ENCODE measurements around the gene ERMP1. TPM values are rescaled to one million over a fixed set of nuclear protein-coding genes. Genes with fewer than 3 reads are reported as not detected.

Gene ERMP1
- total and polyA plus RNA-seq, 10 of the 15 experiments (the other 5 are each of a cell fraction or from before 2014, with no cell fraction given), result 2.4 to 42.1 (median 8.1) TPM

- Histone ChIP-seq H3K27ac (ENCODE audit: control insufficient read depth, insufficient read depth) (no peak overlapping the region), H3K27me3 (replicated peaks in 1 of 2; ENCODE audit: control insufficient read depth in 2 of 2, insufficient read depth in 2 of 2, low read length in 1 of 2) (no peaks in the 10 kb centered on the region), H3K36me3 (ENCODE audit: control insufficient read depth in 2 of 2, insufficient read depth in 2 of 2, low read length in 1 of 2) (no peaks in the 10 kb centered on the region), H3K4me2 (ENCODE audit: control insufficient read depth, insufficient read depth) (no peak overlapping the region), H2AFZ (ENCODE audit: control insufficient read depth, low read depth, low read length) (no peak overlapping the region), H3K4me1 (ENCODE audit: control insufficient read depth, insufficient read depth, low read length) (peaks cover 3% of the 10 kb centered on the region), H3K9ac (ENCODE audit: control insufficient read depth, insufficient read depth, low read length) (no peak overlapping the region), H4K20me1 (ENCODE audit: control insufficient read depth, insufficient read depth) (no peaks in the 10 kb centered on the region), H3K9me3 (replicated peaks; ENCODE audit: control insufficient read depth, insufficient read depth, low read length) (no peaks in the 10 kb centered on the region; the same call in 2 of the 3 replicates), H3K4me3 (no peak overlapping the region), H3K79me2 (ENCODE audit: control insufficient read depth, insufficient read depth, low read length) (peaks cover 19% of the 10 kb centered on the region)
- 84% methylated on average over 1 of the region's 1 CpG for WGBS (ENCODE audit: insufficient coverage, insufficient replicate concordance, low lambda C conversion rate, missing lambda C conversion rate)
- ATAC-seq (no peak), FAIRE-seq (no peak), DNase-seq (ENCODE audit: low read depth, low spot score) (no peak)
- intact Hi-C loops (cut with micrococcal nuclease; ENCODE audit: unreplicated experiment), result loop anchor here (10.0 kb wide), 1 partner anchor 381 kb away; the partner anchor contains the start of gene CD274
- in situ Hi-C loops (cut with MboI), result no loop called here
- ChIA-PET RAD21 (ENCODE audit: unreplicated experiment) (interaction anchor here (0.9 to 1.3 kb wide), 3 partner anchors 15 to 51 kb away, joined by 3 to 5 read pairs (median 3); no protein-coding TSS in a partner anchor), CTCF (interaction anchor here (1.1 to 8.8 kb wide), 7 partner anchors 7 to 218 kb away, joined by 4 to 53 read pairs (median 10); no protein-coding TSS in a partner anchor), POLR2A (interaction anchor here (14.0 kb wide), 1 partner anchor 15 kb away, joined by 142 read pairs; no protein-coding TSS in a partner anchor), SMC1A (ENCODE audit: uncharacterized antibody, unreplicated experiment) (interaction anchor here (0.9 to 7.7 kb wide), 11 partner anchors 7 to 218 kb away, joined by 3 to 75 read pairs (median 6); no protein-coding TSS in a partner anchor)
- BruUV-seq (replicated peaks), result no TSS peak
- TF ChIP-seq FOXK2 (IDR thresholded peaks at IDR 0.05), result no peak
- no peak for TF ChIP-seq YBX1 (IDR thresholded peaks at IDR 0.05)
- TF ChIP-seq WRNIP1 (IDR thresholded peaks at IDR 0.05; ENCODE audit: borderline replicate concordance, low read depth, low read length), result no peak
- TF ChIP-seq SIN3A (IDR thresholded peaks at IDR 0.05; ENCODE audit: low read depth, low read length), result no peak
- no peak for TF ChIP-seq ESRRA (IDR thresholded peaks at IDR 0.05; ENCODE audit: low read length)
- TF ChIP-seq ZNF687 (IDR thresholded peaks at IDR 0.05), result no peak
- TF ChIP-seq SPI1 (IDR thresholded peaks at IDR 0.05; ENCODE audit: borderline replicate concordance, insufficient read depth, low read depth, low read length), result no peak
- no peak for TF ChIP-seq MTA2 (IDR thresholded peaks at IDR 0.05; ENCODE audit: low read depth)
- TF ChIP-seq JUND (IDR thresholded peaks at IDR 0.05; ENCODE audit: low read depth, low read length), result no peak
- TF ChIP-seq, protein P1, sequence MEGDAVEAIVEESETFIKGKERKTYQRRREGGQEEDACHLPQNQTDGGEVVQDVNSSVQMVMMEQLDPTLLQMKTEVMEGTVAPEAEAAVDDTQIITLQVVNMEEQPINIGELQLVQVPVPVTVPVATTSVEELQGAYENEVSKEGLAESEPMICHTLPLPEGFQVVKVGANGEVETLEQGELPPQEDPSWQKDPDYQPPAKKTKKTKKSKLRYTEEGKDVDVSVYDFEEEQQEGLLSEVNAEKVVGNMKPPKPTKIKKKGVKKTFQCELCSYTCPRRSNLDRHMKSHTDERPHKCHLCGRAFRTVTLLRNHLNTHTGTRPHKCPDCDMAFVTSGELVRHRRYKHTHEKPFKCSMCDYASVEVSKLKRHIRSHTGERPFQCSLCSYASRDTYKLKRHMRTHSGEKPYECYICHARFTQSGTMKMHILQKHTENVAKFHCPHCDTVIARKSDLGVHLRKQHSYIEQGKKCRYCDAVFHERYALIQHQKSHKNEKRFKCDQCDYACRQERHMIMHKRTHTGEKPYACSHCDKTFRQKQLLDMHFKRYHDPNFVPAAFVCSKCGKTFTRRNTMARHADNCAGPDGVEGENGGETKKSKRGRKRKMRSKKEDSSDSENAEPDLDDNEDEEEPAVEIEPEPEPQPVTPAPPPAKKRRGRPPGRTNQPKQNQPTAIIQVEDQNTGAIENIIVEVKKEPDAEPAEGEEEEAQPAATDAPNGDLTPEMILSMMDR (IDR thresholded peaks at IDR 0.05 in 2 of 3, conservative IDR thresholded peaks at IDR 0.05 in 1 of 3; ENCODE audit: control insufficient read depth in 2 of 3, extremely low read depth in 1 of 3, insufficient read depth in 1 of 3, low read depth in 3 of 3, low read length in 3 of 3), result no peak
- no peak for TF ChIP-seq IRF5 (IDR thresholded peaks at IDR 0.05; ENCODE audit: borderline replicate concordance)
- no peak for TF ChIP-seq PAX5 (IDR thresholded peaks at IDR 0.05; ENCODE audit: borderline replicate concordance, low read depth, low read length)
- TF ChIP-seq, protein P2, sequence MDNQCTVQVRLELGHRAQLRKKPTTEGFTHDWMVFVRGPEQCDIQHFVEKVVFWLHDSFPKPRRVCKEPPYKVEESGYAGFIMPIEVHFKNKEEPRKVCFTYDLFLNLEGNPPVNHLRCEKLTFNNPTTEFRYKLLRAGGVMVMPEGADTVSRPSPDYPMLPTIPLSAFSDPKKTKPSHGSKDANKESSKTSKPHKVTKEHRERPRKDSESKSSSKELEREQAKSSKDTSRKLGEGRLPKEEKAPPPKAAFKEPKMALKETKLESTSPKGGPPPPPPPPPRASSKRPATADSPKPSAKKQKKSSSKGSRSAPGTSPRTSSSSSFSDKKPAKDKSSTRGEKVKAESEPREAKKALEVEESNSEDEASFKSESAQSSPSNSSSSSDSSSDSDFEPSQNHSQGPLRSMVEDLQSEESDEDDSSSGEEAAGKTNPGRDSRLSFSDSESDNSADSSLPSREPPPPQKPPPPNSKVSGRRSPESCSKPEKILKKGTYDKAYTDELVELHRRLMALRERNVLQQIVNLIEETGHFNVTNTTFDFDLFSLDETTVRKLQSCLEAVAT (IDR thresholded peaks at IDR 0.05), result no peak
- TF ChIP-seq HCFC1 (IDR thresholded peaks at IDR 0.05; ENCODE audit: low read length), result no peak
- no peak for TF ChIP-seq CBX3 (IDR thresholded peaks at IDR 0.05; ENCODE audit: borderline replicate concordance, low read depth)
- no peak for TF ChIP-seq RBBP5 (conservative IDR thresholded peaks at IDR 0.05)
Observed at GRCh38 chr9:5835808-5836207, 2.9 kb upstream of the ERMP1 start.

Measured in GM12878 (cell line).